GM18517 (cell line): ENCODE measurements around the gene UBB.
A peak's percentile ranks its signal among the peaks of the same experiment; 100 is the strongest.
"Not testable (repeated sequence)": the region's sequence is repeated elsewhere in the genome, so short reads cannot be mapped to it uniquely, and the experiment has no call there.

ENCODE experiments used
- ATAC-seq: cut with Tn5 transposase; IDR thresholded peaks from one replicate; pipeline ENCODE4 v1.9.1; 2021; ENCODE audit warnings: mild to moderate bottlenecking, moderate library complexity; ENCODE audit not compliant: unreplicated experiment

The UBB gene

DNA sequence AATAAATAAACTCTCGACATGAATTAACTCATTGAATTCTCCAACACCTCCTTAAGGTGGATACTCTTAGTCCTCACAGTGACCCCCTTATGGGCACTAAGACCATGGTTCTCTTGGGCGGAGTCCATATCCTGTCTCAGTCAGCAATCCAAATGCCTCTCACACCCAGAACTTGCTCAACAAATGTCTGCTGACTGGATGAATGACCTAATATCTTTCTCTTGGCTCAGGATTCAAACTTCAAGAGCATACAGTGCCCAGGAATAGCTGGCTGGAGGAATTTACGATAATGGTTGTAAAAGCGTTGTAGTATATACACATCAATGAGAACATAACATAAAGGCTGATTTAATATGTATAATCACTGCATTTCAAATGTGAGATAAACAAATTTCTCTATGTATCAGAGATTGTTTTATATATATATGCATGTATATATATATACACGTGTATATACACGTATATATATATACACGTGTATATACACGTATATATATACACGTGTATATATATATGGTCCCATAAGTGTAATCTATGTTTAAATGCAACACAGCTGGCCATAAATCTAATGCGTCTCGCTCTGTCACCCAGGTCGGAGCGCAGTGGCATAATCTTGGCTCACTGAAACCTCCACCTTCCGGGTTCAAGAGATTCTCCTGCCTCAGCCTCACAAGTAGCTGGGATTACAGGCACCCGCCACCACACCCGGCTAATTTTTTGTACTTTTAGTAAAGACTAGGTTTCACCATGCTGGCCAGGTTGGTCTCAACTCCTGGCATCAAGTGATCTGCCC is 6.5 kb upstream of the UBB start:
- ATAC-seq: no peak

DNA sequence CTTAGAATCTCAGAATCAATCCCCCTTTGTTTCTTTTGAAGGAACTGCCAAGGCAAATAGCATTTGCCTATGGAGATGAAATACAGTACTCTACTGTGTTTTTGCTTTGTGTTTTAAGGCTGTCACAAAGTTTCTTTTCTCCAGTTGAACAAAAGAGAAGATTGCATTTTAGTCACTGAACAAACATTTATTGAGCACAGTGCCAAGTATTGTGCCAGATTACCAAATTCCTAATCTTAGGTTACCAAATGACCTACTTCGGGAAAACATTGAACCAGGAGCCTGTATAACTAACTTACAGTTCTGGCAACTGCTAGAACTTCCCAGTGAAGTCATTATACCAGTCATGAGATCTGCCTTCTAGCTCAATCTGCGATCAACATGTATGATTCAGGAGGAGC is 3.0 kb upstream of the UBB start:
- no peak for ATAC-seq

DNA sequence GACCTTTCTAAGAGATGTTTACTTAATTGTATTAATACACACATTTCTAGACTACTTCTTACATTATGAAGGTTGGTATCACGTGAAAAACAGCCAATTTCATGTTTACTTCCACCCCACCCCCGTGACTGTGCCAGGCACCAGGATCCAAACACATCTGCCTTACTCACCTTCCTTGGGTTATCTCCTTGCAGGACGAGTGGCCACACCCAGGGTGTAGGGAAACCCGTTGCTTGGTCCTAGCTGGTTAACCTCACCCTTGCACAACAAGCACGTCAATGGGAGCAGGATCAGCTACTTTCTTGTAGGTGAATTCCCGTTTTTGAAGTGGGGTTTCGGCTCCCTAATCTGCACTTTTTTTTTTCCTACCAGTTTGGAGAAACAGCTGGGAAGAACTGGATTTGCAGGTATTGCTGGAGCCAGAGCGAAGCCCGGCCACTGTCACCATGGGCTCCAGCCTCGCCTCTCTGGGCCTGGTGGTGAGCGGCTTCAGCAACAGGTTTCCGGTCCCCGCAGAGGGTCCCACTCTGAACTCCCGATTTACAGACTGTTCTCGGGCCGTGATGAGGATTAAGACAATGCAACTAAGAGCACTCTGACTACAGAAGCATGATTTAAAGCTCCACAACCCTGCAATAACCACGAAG is 2.1 kb upstream of the UBB start:
- no peak for ATAC-seq

DNA sequence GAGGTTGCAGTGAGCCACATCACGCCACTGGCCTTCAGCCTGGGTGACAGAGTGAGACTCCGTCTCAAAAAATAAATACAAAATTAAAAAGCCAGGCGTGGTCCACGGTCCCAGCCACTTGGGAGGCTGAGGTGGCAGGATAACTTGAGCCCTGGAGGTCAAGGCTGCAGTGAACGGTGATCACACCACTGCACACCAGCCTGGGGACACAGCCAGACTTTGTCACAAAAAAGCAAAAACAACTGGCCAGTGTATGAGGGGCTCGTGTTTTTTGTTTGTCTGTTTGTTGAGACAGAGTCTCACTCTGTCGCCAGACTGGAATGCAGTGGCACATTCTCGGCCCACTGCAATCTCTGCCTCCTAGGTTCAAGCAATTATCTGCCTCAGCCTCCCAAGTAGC is 1.2 kb upstream of the UBB start:
- no peak for ATAC-seq

DNA sequence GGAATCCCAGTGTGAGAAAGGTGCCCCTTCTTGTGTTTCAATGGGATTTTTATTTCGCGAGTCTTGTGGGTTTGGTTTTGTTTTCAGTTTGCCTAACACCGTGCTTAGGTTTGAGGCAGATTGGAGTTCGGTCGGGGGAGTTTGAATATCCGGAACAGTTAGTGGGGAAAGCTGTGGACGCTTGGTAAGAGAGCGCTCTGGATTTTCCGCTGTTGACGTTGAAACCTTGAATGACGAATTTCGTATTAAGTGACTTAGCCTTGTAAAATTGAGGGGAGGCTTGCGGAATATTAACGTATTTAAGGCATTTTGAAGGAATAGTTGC is 567 bp downstream of the UBB start:
- peak; percentile 9 for ATAC-seq

DNA sequence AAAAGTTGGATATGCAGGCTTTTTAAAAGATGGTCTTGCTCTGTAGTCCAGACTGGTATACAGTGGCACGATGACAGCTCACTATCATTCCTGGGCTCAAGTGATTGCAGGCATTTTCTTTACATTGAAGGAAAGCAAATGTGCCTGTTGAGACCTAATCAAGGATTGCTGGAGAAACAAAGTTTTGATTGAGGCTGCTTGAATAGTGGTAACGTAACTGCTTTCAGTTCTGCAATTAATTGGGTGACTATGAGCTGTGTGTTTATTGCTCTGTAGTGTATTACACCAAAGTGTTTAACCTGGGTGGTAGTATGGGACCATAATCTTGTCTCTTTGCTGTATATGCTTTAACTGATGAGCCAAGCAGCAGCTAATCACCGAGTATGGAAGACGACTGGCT is 2.3 kb downstream of the UBB start:
- ATAC-seq: no peak

DNA sequence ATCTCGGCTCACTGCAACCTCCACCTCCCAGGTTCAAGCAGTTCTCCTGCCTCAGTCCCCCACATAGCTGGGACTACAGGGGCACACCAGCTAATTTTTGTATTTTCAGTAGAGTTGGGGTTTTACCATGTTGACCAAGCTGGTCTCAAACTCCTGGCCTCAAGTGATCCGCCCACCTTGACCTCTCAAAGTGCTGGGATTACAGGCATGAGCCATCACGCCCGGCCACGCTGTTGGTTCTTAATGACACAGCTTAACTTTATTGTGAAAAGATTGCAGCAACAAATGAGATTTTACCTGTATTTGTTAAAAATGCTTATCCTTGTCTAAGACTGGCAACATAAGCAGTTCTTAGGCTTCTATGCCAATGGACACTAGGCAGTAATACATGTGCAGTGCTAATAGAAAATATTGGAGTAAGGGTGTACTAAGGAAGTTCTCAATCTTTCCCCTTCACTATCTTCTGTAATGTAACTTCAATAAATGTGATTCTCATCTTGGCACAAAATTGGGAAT is 2.9 kb downstream of the UBB start:
- ATAC-seq: no peak

DNA sequence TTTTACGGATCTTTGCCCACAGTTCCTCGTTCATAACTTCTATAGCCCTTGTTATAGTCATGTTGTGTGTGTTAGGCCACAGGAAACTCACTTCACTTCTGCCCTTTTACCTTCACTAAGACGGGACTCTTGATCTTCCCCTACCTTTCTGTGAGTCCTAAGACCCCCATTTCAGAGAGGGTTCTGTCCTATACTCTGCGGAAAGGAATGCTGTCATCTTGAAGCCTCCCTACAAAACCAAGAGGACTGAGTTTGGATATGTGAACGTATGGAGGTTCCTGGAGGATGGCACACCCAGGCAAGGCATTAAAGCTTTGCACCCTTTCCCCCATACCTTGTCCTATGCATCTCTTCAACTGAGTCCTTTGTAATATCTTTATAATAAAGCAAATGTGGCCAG is 3.7 kb downstream of the UBB start:
- ATAC-seq: no peak

DNA sequence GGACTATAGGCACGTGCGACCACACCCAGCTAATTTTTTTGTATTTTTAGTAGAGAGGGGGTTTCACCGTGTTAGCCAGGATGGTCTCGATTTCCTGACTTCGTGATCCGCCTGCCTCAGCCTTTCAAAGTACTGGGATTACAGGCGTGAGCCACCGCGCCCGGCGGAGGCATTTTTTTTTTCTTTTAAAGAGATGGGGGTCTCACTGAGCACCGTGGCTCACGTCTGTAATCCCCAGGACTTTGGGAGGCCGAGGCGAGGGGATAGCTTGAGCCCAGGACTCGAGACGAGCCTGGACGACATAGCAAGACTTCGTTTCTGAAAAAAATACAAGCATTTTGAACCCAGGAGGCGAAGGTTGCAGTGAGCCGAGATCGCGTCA is 5.2 kb downstream of the UBB start:
- ATAC-seq: not testable (repeated sequence)

DNA sequence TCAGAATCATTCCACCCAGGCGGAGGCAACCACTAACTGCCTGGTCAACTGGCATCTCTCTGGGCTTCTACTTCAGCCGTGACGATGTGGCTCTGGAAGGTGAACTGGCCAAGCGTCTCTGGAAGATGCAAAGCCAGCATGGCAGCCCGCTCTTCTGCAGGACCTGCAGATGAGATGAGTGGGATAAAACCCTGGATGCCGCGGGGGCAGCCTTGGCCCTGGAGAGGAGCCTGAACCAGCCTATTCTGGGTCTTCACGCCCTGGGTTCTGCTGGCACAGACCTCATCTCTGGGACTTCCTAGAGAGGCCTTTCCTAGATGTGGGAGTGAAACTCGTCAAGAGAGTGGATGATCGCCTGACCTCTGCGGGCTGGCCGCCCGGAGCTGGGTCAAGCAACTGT is 10.6 kb downstream of the UBB start:
- ATAC-seq: no peak

DNA sequence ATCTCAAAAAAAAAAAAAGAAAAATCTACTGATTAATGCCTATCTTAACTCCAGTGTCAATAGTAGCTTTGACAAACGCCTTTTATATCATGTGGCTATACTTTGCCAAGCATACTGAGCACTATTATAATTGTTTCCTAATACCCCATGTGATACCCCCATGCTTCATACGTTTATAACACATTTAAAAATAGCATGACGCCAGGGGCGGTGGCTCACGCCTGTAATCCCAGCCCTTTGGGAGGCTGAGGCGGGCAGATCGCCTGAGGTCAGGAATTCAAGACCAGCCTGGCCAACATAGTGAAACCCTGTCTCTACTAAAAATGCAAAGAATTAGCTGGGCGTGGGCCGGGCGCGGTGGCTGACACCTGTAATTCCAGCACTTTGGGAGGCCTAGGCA is 11.6 kb downstream of the UBB start:
- ATAC-seq: not testable (repeated sequence)

DNA sequence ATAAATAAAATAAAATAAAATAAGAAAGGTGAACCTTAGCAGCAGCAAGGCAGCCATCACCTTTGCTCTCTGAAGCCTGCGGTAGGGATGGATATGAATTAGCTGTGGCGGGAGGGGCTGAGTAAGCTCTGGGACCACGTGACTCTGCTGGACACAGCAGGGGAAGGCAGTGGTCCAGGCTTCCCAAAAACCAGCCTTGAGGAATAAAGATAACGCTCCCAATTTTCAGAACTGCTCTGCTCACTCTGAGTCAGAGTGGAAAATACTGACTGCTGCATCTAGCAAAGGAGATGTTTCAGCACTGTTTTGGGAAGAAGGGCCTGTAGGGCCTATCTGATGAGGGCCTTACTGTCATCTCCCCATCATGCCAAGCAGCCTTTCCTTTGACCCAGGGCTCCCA is 15.0 kb downstream of the UBB start:
- ATAC-seq: not testable (repeated sequence)

DNA sequence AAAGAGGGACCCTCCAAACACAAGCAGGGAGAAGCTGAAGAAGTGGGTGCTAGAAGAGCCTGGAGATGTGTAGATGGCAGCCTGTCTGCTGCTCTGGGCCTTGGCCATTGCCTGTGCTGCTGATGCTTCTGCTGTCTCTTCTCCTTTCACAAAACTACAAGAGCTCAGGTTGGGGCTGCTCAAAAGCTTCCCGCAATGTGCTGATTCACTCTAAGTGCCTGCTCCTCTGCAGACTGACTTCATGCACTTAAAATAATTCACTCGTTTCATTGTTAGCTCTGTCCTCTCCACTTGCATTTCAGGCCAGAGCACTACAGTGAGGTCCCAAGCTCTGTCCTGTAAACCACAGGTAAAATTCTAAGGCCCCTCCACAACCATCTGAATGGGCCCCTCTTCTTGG is 15.8 kb downstream of the UBB start:
- not testable (repeated sequence) for ATAC-seq

DNA sequence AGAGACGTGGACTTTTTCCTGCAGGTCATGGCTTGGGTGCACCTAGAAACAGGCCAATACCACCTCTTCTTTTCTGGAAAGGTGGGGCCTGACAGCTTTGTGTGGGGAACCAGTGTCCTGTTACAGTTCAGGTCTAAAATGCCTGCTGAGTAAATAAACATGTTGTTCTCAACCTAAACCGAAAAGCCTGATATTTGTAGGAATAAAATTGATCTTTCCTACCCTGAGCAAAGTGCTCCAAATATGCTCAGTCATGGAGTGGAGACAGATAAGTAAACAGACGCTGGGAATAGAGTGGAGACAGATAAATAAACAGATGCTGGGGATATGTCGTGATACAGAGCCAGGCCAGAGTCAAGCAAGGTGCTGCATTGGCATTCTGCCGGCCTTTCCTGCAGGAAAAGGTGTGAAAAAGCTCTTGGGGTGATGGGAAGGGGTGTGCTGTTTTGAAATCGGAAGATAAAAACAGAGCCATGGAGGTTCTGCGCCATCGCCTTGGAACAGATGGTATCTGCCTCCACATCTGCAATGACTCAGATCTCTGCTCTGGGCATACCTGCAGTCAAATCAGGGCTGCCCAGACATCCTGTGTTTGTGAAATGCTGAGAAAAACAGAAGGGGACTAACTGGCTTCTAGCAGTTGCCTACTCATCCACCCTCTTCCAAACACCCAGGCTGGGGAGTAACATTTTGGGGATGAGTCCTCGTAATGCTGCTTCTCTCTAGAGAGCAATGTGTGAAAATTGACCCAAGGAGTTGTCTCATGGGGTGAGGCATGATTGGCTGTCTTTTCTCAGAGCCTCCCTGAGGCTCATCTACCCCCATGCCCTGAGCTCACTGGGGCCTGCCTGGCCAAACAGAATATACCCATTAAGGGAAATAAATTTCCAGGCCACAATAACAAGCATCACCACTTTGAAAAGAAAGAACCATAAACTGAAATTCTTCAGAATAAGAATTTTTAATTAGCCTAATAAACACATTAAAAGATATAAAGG is 17.7 kb downstream of the UBB start:
- ATAC-seq: peak; percentile 77

DNA sequence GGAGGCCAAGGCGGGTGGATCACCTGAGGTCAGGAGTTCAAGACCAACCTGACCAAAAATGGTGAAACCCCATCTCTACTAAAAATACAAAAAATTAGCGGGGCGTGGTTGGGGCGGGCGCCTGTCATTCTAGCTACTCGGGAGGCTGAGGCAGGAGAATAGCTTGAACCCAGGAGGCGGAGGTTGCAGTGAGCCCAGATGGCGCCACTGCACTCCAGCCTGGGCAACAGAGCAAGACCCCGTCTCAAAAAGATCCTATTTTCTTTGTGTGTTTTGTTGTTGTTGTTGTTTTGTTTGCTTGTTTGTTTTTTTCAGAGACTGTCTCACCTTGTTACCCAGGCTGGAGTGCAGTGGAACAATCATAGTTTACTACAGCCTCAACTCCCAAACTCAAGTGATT is 23.0 kb downstream of the UBB start:
- ATAC-seq: not testable (repeated sequence)

DNA sequence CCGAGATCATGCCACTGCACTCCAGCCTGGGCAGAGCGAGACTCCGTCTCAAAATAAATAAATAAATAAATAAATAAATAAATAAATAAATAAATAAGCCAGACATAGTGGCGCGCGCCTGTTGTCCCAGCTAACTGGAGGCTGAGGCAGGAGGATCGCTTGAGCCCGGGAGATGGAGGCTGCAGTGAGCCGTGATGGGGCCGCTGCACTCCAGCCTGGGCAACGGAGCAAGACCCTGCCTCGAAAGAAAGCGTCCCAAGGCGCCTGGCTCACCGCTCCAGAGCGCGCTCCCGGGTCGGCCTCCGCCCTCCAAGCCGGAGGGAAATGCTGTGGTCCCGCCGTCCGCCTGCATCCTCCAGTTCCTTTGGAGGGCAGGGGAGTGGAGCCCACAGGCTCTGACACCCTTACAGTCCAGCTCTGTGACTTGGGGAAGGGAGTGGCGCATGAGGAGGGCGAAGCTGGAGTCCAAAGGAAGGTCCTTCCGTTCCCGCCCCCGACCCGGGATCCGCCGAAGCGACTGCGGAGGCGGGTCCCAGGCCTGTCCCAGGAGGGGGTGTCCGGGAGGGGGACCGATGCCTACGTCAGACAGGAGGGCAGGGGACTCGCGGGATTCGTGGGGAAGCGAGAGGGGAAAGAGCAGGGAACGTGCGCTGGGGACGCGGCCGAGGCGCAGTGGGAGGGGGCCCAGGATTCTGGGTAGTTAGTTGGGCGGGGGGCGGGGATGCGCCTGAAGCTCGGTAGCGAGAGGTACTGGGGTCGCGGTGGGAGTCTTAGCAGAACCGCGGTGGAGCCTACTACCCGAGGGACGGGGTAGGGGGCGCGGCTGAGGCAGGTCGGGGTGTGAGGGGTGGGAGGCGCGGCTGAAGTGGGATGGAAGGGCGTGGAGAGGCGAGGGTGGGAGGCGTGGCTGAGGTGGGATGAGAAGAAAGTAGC is 26.1 kb downstream of the UBB start:
- no peak for ATAC-seq

DNA sequence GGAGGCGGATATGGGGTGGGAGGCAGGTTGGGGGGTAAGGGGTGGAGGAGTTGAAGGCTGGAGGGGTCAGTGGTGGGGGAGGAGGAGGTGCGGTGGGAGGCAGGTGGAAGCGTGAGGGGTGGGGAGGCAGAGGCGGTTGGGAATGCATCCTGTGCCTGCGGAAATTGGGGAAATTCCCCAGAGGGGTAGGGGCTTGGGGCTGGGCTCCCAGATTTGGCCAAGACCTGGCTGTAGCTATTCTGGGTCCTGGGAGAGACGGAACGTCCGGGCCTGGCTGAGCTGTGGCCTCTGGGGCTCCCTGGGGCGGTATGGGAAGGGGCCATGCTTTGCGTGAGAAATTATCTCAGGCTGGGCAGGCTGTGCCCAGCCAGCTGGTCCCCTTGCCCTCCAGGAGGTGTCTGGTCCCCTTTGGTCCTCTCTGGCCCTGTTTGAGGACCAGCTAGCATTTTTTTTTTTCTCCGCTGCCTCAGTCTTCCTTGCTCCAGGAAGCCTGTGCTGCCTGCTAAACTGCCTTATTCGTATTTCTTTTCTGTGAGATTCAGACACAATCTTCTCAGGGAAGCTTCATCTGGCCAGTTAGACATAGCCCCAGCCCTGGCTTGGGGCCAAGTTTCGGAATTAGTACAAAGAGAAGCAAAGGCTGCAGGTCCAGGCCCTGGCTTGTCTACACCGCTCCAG is 27.2 kb downstream of the UBB start:
- ATAC-seq: peak; percentile 92

DNA sequence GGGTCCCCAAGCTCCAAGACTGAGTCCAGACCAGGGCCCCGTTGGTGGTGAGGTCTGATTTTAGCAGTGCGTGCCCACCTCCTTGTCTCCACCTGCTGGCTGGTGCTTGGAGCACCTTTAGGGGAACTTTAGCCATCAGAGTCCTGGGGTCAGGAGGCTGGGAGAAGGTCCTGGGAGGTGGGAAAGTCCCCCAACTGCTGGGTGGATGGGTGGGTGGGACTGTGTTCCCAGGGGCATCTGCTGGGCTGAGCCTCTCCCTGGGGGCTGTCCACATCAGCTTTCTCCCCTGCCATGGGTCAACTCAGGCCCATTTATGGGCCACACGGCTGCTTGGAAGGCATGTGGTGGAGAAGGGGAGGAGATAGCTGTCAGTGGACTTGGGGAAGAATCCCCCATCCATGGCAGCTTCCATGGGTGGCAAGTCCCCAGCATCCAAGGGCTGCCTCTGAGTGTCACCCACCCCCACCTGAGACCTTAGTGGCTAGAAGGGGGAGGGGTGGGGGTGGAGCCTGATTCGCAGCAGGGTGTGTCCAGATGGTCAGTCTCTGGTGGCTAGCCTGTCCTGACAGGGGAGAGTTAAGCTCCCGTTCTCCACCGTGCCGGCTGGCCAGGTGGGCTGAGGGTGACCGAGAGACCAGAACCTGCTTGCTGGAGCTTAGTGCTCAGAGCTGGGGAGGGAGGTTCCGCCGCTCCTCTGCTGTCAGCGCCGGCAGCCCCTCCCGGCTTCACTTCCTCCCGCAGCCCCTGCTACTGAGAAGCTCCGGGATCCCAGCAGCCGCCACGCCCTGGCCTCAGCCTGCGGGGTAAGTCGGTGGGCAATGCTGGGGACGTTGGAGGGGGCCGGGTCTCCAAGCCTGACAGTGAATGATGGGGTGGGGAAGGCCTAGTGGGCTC is 34.4 kb downstream of the UBB start, which contains the start of gene TRPV2:
TSS of gene TRPV2 (plus strand) at position 541 of the 894 bp plus-strand sequence. CDS start 2,098 bp downstream, outside the sequence.
- no peak for ATAC-seq

DNA sequence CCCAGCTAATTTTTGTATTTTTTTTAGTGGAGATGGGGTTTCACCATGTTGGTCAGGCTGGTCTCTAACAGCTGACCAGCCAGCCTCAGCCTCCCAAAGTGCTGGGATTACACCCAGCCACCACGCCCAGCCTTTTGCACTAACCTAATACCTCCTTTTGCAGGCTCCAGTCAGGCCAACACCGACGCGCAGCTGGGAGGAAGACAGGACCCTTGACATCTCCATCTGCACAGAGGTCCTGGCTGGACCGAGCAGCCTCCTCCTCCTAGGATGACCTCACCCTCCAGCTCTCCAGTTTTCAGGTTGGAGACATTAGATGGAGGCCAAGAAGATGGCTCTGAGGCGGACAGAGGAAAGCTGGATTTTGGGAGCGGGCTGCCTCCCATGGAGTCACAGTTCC is 36.5 kb downstream of the UBB start:
- no peak for ATAC-seq
